DMS 273 treated with DMSO at 0.1 percent for 48 hours (cell line): ENCODE results near the gene BBX.
"Not testable (repeated sequence)": the region's sequence is repeated elsewhere in the genome, so short reads cannot be mapped to it uniquely, and the experiment has no call there.

Source experiments
- DNase-seq: peaks from one replicate; lab custom pipeline; 2025; lab: John Stamatoyannopoulos, UW

The BBX gene

GRCh38 chr3:107684431-107684925 is 161.7 kb downstream of the BBX start:
- no peak for DNase-seq

GRCh38 chr3:107685383-107685782 is 162.6 kb downstream of the BBX start:
- DNase-seq = no peak

GRCh38 chr3:107687056-107687581 is 164.4 kb downstream of the BBX start:
- no peak for DNase-seq

GRCh38 chr3:107689355-107689754 is 166.6 kb downstream of the BBX start:
- DNase-seq = no peak

- DNase-seq = peak; percentile 7
These were observed 167.9 kb downstream of the BBX start for GRCh38 chr3:107690522-107691138.

- DNase-seq = not testable (repeated sequence)
These were observed 169.2 kb downstream of the BBX start for GRCh38 chr3:107691984-107692383.

GRCh38 chr3:107697348-107697747 is 174.6 kb downstream of the BBX start:
- DNase-seq = not testable (repeated sequence)

GRCh38 chr3:107697855-107698254 is 175.1 kb downstream of the BBX start:
- DNase-seq = not testable (repeated sequence)

GRCh38 chr3:107699682-107700081 is 176.9 kb downstream of the BBX start:
- no peak for DNase-seq

GRCh38 chr3:107701299-107701698 is 178.5 kb downstream of the BBX start:
- DNase-seq = no peak

- DNase-seq = no peak
These were observed 181.7 kb downstream of the BBX start for GRCh38 chr3:107704477-107704876.

- DNase-seq = no peak
These were observed 182.3 kb downstream of the BBX start for GRCh38 chr3:107705046-107705445.

GRCh38 chr3:107710851-107711250 is 188.1 kb downstream of the BBX start:
- no peak for DNase-seq

GRCh38 chr3:107716734-107717133 is 194.0 kb downstream of the BBX start:
- no peak for DNase-seq

GRCh38 chr3:107718547-107718946 is 195.8 kb downstream of the BBX start:
- DNase-seq = no peak

GRCh38 chr3:107727102-107727501 is 204.3 kb downstream of the BBX start:
- DNase-seq = no peak

GRCh38 chr3:107729686-107730085 is 206.9 kb downstream of the BBX start:
- no peak for DNase-seq

- DNase-seq = no peak
These were observed 211.6 kb downstream of the BBX start for GRCh38 chr3:107734317-107734716.

GRCh38 chr3:107737914-107738313 is 215.2 kb downstream of the BBX start:
- no peak for DNase-seq

GRCh38 chr3:107738486-107739183 is 215.9 kb downstream of the BBX start:
- no peak for DNase-seq

GRCh38 chr3:107739227-107739626 is 216.5 kb downstream of the BBX start:
- no peak for DNase-seq

GRCh38 chr3:107740992-107741896 is 218.5 kb downstream of the BBX start:
- DNase-seq = no peak
